ENCODE measurements around the gene CMKLR1.

CMKLR1 gene

DNA sequence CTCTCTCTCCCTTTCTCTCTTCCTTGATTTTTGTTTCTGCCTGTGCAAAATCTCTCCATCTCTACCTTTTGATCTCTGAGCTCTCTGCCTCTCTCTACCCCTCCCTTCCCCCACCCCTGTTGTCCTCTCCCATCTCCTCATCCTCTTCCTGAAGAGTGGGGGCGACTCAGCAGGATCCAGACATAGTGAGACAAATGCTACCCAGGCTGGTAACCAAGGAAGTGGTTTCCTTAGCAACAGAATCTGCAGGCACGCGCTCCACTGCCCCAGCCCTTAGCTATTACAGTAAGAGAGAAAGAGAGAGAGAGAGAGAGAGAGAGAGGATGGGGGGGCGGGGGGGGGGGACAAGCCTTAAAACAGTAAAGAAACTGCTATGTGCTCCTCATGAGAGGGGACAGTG, 85.6 kb downstream of the CMKLR1 start:
- no peak overlapping the region for H3K4me3 Mint-ChIP-seq
- H3K9me3 Mint-ChIP-seq: peaks cover 2% of the 10 kb centered on the region
- H3K27ac Mint-ChIP-seq: peak overlapping the region in 1 of 3 experiments; percentile 76
- peaks cover 34% of the 10 kb centered on the region for H3K27me3 Mint-ChIP-seq (ENCODE audit: low read depth)
- no peaks in the 10 kb centered on the region for H3K36me3 Mint-ChIP-seq (ENCODE audit: low read depth)
- H3K4me1 Mint-ChIP-seq: no peaks in the 10 kb centered on the region
- TF ChIP-seq, protein P1, sequence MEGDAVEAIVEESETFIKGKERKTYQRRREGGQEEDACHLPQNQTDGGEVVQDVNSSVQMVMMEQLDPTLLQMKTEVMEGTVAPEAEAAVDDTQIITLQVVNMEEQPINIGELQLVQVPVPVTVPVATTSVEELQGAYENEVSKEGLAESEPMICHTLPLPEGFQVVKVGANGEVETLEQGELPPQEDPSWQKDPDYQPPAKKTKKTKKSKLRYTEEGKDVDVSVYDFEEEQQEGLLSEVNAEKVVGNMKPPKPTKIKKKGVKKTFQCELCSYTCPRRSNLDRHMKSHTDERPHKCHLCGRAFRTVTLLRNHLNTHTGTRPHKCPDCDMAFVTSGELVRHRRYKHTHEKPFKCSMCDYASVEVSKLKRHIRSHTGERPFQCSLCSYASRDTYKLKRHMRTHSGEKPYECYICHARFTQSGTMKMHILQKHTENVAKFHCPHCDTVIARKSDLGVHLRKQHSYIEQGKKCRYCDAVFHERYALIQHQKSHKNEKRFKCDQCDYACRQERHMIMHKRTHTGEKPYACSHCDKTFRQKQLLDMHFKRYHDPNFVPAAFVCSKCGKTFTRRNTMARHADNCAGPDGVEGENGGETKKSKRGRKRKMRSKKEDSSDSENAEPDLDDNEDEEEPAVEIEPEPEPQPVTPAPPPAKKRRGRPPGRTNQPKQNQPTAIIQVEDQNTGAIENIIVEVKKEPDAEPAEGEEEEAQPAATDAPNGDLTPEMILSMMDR (IDR thresholded peaks at IDR 0.05; ENCODE audit: unreplicated experiment in 3 of 3): no peak

DNA sequence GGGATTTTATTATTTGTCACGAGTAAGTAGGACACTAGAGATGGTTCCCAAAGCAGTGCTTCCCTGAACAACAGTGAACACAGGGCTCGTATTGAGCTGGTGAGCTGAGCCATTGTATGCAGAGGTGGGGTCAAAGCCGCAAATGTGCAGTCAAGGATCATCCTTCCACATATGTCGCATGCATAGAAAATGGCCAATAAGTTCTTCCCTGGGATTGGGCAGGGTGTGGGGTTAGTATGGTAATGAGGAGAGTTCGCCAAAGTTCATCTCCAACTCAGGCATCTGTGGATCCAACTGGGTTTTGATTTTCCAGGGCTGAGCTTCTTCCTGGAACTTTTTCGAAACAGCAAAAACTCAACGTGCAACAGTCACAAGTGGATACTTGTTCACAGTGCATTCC, 86.6 kb downstream of the CMKLR1 start:
- no peaks in the 10 kb centered on the region for H3K4me1 Mint-ChIP-seq
- no peak overlapping the region for H3K27ac Mint-ChIP-seq
- no peak overlapping the region for H3K4me3 Mint-ChIP-seq
- H3K27me3 Mint-ChIP-seq (ENCODE audit: low read depth): peaks cover 35% of the 10 kb centered on the region
- no peaks in the 10 kb centered on the region for H3K36me3 Mint-ChIP-seq (ENCODE audit: low read depth)
- H3K9me3 Mint-ChIP-seq: no peaks in the 10 kb centered on the region
- TF ChIP-seq, protein P1 (IDR thresholded peaks at IDR 0.05; ENCODE audit: unreplicated experiment in 3 of 3): no peak

DNA sequence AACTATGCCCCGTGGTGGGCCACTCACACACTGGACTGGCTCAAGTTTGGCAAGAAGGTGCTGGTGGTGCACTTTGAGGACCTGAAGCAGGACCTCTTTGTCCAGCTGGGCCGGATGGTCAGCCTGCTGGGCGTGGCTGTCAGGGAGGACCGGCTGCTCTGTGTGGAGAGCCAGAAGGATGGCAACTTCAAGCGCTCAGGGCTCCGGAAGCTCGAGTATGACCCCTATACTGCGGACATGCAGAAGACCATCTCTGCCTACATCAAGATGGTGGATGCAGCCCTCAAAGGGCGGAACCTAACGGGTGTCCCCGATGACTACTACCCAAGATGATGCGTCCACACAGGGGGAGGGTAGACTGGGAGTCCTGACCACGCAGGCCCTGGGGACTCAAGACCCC, 91.1 kb downstream of the CMKLR1 start:
- Mint-ChIP-seq H3K27ac (no peak overlapping the region), H3K36me3 (ENCODE audit: low read depth) (no peaks in the 10 kb centered on the region), H3K9me3 (no peaks in the 10 kb centered on the region), H3K27me3 (ENCODE audit: low read depth) (peaks cover 21% of the 10 kb centered on the region), H3K4me1 (no peaks in the 10 kb centered on the region), H3K4me3 (no peak overlapping the region)
- TF ChIP-seq, protein P1 (IDR thresholded peaks at IDR 0.05; ENCODE audit: unreplicated experiment in 3 of 3): no peak

DNA sequence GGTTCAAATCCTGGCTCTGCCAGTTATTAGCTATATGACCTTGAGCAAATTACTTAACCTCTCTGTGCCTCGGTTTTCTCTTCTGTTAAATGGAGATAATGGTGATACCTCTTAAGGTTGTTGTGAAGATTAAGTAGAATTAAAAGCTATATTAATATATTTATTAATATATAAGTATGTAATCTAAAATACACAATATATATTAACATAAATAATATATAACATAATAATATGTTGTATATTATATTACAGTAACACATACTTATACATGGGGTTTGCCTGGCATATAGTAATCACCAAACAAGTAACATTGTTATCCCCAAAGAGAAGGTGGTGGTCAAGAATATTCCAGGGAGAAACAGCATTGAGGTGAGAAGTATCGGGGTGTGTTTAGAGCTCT, 92.0 kb downstream of the CMKLR1 start:
- H3K4me1 Mint-ChIP-seq: no peaks in the 10 kb centered on the region
- TF ChIP-seq, protein P1 (IDR thresholded peaks at IDR 0.05; ENCODE audit: unreplicated experiment in 3 of 3): no peak
- peaks cover 15% of the 10 kb centered on the region for H3K27me3 Mint-ChIP-seq (ENCODE audit: low read depth)
- H3K4me3 Mint-ChIP-seq: no peak overlapping the region
- H3K9me3 Mint-ChIP-seq: no peaks in the 10 kb centered on the region
- no peaks in the 10 kb centered on the region for H3K36me3 Mint-ChIP-seq (ENCODE audit: low read depth)
- H3K27ac Mint-ChIP-seq: no peak overlapping the region

DNA sequence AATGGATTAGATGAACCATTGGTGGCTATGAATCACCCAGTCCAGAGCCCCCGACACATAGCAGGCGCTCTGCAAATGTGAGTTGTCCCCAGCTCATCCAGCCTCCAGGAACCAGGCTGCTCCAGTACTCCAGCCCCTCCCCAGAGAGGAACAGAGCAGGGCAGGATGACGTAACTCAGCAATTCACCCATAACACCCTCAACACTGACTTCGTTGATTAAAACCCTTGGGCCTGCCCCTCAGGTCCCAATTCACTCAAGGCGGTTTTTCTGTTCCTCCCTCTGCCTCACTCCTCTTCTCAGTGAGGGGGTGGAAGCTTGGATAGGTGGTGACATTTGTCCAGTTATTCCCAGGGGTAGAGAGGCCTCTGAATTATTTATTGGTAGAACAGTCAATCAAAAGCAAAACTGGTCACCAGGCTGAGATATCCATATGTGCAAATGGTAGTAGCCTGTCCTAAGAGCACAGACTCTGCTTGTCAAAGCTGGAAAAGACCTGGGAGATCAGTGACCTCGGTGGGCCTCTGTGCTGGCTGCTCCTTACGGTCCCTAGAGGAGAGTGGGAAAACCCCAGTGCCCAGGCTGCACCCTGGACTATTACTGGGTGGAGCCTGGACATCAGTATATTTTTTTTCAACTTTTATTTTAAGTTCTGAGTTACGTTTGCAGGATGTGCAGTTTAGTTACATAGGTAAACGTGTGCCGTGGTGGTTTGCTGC, 97.0 kb downstream of the CMKLR1 start:
- TF ChIP-seq, protein P1 (IDR thresholded peaks at IDR 0.05; ENCODE audit: unreplicated experiment in 3 of 3): no peak
- Mint-ChIP-seq H3K36me3 (ENCODE audit: low read depth) (no peaks in the 10 kb centered on the region), H3K27ac (no peak overlapping the region), H3K27me3 (ENCODE audit: low read depth) (peaks cover 39% of the 10 kb centered on the region), H3K9me3 (peaks cover 9% of the 10 kb centered on the region), H3K4me1 (no peaks in the 10 kb centered on the region), H3K4me3 (no peak overlapping the region)

DNA sequence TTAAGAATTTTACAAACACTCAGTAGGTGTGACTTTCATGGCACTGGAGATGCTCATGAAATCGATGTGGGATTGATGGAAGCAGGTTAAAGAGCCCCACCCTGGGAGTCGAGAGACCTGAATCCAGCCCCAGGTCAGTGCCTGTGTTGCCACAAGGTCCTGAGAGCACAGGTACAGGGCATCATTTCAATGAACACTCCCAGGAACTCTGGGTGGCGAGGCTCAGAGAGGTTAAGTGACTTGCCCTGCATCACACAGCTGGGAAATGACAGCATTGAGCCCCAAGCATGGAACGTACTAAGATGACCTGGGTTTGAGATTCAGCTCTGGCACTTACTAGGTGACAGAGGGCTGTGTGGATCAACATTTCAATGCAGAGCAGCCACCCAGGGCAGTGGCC, 98.2 kb downstream of the CMKLR1 start:
- Mint-ChIP-seq H3K4me3 (no peak overlapping the region), H3K4me1 (no peaks in the 10 kb centered on the region), H3K36me3 (ENCODE audit: low read depth) (no peaks in the 10 kb centered on the region), H3K9me3 (peaks cover 9% of the 10 kb centered on the region), H3K27me3 (ENCODE audit: low read depth) (peaks cover 48% of the 10 kb centered on the region), H3K27ac (no peak overlapping the region)
- TF ChIP-seq, protein P1 (IDR thresholded peaks at IDR 0.05; ENCODE audit: unreplicated experiment in 3 of 3): no peak
